Gastrocnemius medialis (tissue), 4 donors: Measurements from ENCODE around the gene ARL3. TPM values are rescaled to one million over a fixed set of nuclear protein-coding genes. Genes with fewer than 3 reads are reported as not detected.
A peak's percentile ranks its signal among the peaks of the same experiment; 100 is the strongest.

Experiments used
- ATAC-seq, 2 donors: fragments of 150-250 bp; one replicate each; pipeline ENCODE4 v1.9.1; 2016
- DNase-seq, 2 donors: peaks; one replicate each; pipeline ENCODE4 v3.0.0-alpha.2; 2019
- H3K27ac ChIP-seq, 4 donors: fragments of 200-600 bp; sonication (generic); 1 replicate in 1 of 4; 2 replicates in 3 of 4; pipeline ENCODE4 v1.5.1; 2016 to 2018; ENCODE audit warnings: mild to moderate bottlenecking in 2 of 4, moderate library complexity in 1 of 4
- H3K27me3 ChIP-seq, 3 donors: fragments of 200-600 bp; sonication (generic) in 2 of 3; 1 replicate in 1 of 3; 2 replicates in 2 of 3; pipeline versions ENCODE4 v1.5.1 to v1.6.0; 2016 to 2019; ENCODE audit warnings: mild to moderate bottlenecking in 1 of 3, moderate library complexity in 1 of 3
- H3K36me3 ChIP-seq, 2 donors: fragments of 200-600 bp; sonication (generic) in 1 of 2; one replicate each; pipeline ENCODE4 v1.5.1; 2017 to 2018
- H3K4me1 ChIP-seq, 2 donors: fragments of 200-600 bp; sonication (generic) in 1 of 2; one replicate each; pipeline ENCODE4 v1.5.1; 2016 to 2017; ENCODE audit warnings: mild to moderate bottlenecking in 2 of 2
- H3K4me3 ChIP-seq, 4 donors: fragments of 200-600 bp; sonication (generic) in 3 of 4; 1 replicate in 1 of 4; 2 replicates in 3 of 4; pipeline ENCODE4 v1.5.1; 2016 to 2019; ENCODE audit warnings: mild to moderate bottlenecking in 2 of 4
- H3K9me3 ChIP-seq, 3 donors: fragments of 200-600 bp; sonication (generic) in 2 of 3; 1 replicate in 1 of 3; 2 replicates in 2 of 3; pipeline ENCODE4 v1.5.1; 2016 to 2019
- CTCF ChIP-seq, 5 experiments: fragments of 450-650 bp in 3 of 5; fragments of 200-600 bp in 2 of 5; sonication (generic) in 2 of 5; IDR thresholded peaks in 4 of 5; conservative IDR thresholded peaks in 1 of 5; 1 replicate in 4 of 5; 2 replicates in 1 of 5; pipeline ENCODE4 v1.5.1; 2016 to 2019; ENCODE audit warnings: antibody characterized with exemption in 5 of 5, mild to moderate bottlenecking in 3 of 5, moderate library complexity in 3 of 5
- POLR2A ChIP-seq, 2 donors: fragments of 450-650 bp; IDR thresholded peaks; one replicate each; pipeline ENCODE4 v1.6.1; 2017; ENCODE audit warnings: antibody characterized with exemption in 2 of 2, mild to moderate bottlenecking in 2 of 2, moderate library complexity in 2 of 2
- in situ Hi-C, 4 donors: fragments of 200-750 bp; cut with MboI; loops; one replicate each; pipeline versions ENCODE4 v1.15.0 to v1.8.0; 2017; ENCODE audit warnings: low sequenced_read_pairs in 4 of 4
- intact Hi-C: fragments of 100-400 bp; cut with DNase I; formaldehyde crosslinking; loops from one replicate; pipeline ENCODE4 v1.15.1; 2023; ENCODE audit warnings: low total_unique reads
- total RNA-seq, 4 donors: library from RNA; depleted of rRNA; stranded (reverse); fragments of >200 nt; gene quantifications; one replicate each; pipeline versions ENCODE4 v1.1.0 to v1.2.3, GENCODE V29; 2016

ARL3 gene
- total RNA-seq, 4 donors from 2014 or later = 1.0 to 2.4 (median 1.5) TPM

- in situ Hi-C loops = no loop called here
- no peaks in the 10 kb centered on the region for H3K9me3 ChIP-seq
- no peaks in the 10 kb centered on the region for H3K27me3 ChIP-seq
- peak overlapping the region; percentile 99 to 100 (median 100) for H3K27ac ChIP-seq
- peak; percentile 19 to 22 for ATAC-seq
- H3K4me1 ChIP-seq = peaks cover 51 to 53% of the 10 kb centered on the region in 2 donors
- intact Hi-C loops = loop anchor here (1.0 to 2.0 kb wide), 4 partner anchors 23 to 252 kb away; partner anchors contain the start of gene ACTR1A
- TF ChIP-seq POLR2A (IDR thresholded peaks at IDR 0.05) (peak; percentile 72 to 82), CTCF (IDR thresholded peaks at IDR 0.05 in 4 of 5, conservative IDR thresholded peaks at IDR 0.05 in 1 of 5) (no peak)
- H3K4me3 ChIP-seq = peak overlapping the region; percentile 62 to 90 (median 80)
- no peaks in the 10 kb centered on the region for H3K36me3 ChIP-seq
- DNase-seq = peak; percentile 85 to 90
These were observed 68.2 kb downstream of the ARL3 start for GRCh38 chr10:102645741-102646609.

GRCh38 chr10:102645388-102645740, 68.8 kb downstream of the ARL3 start:
- no peak for TF ChIP-seq POLR2A (IDR thresholded peaks at IDR 0.05)
- no peak for TF ChIP-seq CTCF (IDR thresholded peaks at IDR 0.05 in 4 of 5, conservative IDR thresholded peaks at IDR 0.05 in 1 of 5)
- Histone ChIP-seq H3K9me3 (no peaks in the 10 kb centered on the region), H3K36me3 (no peaks in the 10 kb centered on the region), H3K4me1 (peaks cover 45 to 47% of the 10 kb centered on the region in 2 donors), H3K27me3 (no peaks in the 10 kb centered on the region), H3K27ac (peak overlapping the region; percentile 99 to 100 (median 100)), H3K4me3 (peak overlapping the region; percentile 62 to 90 (median 80))
- in situ Hi-C loops = no loop called here
- ATAC-seq (peak; percentile 20 to 27), DNase-seq (peak; percentile 78 to 84)
- intact Hi-C loops = no loop called here

GRCh38 chr10:102644646-102645387, 69.4 kb downstream of the ARL3 start:
- Histone ChIP-seq H3K36me3 (no peaks in the 10 kb centered on the region), H3K27ac (peak overlapping the region; percentile 99 to 100 (median 100)), H3K4me1 (peaks cover 39 to 42% of the 10 kb centered on the region in 2 donors), H3K27me3 (no peaks in the 10 kb centered on the region), H3K4me3 (peak overlapping the region; percentile 62 to 90 (median 80)), H3K9me3 (no peaks in the 10 kb centered on the region)
- in situ Hi-C loops = no loop called here
- intact Hi-C loops = no loop called here
- TF ChIP-seq POLR2A (IDR thresholded peaks at IDR 0.05) (no peak), CTCF (IDR thresholded peaks at IDR 0.05 in 4 of 5, conservative IDR thresholded peaks at IDR 0.05 in 1 of 5) (peak; percentile 64 to 78 (median 70))
- DNase-seq (peak; percentile 76 to 92), ATAC-seq (peak; percentile 19 to 29)

GRCh38 chr10:102644066-102644645, 70.0 kb downstream of the ARL3 start, which contains the start of gene TRIM8:
Gene TRIM8, plus strand, starts transcription at chr10:102644479. Its CDS starts 139 bp downstream, at chr10:102644618.
- Histone ChIP-seq H3K36me3 (no peaks in the 10 kb centered on the region), H3K4me1 (peaks cover 32 to 35% of the 10 kb centered on the region in 2 donors), H3K9me3 (no peaks in the 10 kb centered on the region), H3K27me3 (no peaks in the 10 kb centered on the region), H3K4me3 (peak within 1 kb of the TSS; percentile 62 to 90 (median 80)), H3K27ac (peak within 1 kb of the TSS; percentile 99 to 100 (median 100))
- TF ChIP-seq POLR2A (IDR thresholded peaks at IDR 0.05) = no peak
- TF ChIP-seq CTCF (IDR thresholded peaks at IDR 0.05 in 4 of 5, conservative IDR thresholded peaks at IDR 0.05 in 1 of 5) = peak in 2 of 5 experiments; percentile 7 to 13
- ATAC-seq (peak in 1 of 2 donors; percentile 9), DNase-seq (no peak)
- intact Hi-C loops = no loop called here
- in situ Hi-C loops = no loop called here
